Stimulated activated CD4-positive, alpha-beta T cell treated with anti-CD3 and anti-CD28 coated beads, Interleukin-4, amount 100 ng/mL, for 24 hours (primary cell): ENCODE measurements around the gene SLAMF1.
"Not testable (repeated sequence)": the region's sequence is repeated elsewhere in the genome, so short reads cannot be mapped to it uniquely, and the experiment has no call there.

Experiments used
- DNase-seq: peaks from one replicate; pipeline ENCODE4 v3.0.0-alpha.2; 2020

The SLAMF1 gene

DNA sequence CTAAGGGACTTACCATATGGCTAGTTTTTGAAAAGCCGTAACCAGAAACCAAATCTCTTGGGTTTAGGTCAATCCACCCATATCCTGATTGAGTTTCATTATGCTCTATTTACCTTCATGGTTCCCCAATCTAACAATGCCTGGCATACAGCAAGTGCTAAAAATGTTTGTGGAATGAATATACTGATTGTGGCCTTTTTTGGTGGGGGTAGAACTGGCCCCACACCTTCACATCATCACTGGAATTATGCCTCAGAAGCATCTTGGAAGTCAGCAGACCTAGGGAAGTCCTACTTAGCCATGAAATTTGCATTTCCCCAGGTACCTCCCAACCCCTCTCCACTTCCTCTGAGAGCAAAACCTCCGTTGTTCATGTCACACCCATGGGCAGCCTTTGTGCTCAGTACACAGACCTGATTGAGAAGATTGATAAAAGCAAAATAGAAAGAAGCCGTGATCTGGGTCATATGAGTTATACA, 17.8 kb upstream of the SLAMF1 start:
- DNase-seq = peak; percentile 37

DNA sequence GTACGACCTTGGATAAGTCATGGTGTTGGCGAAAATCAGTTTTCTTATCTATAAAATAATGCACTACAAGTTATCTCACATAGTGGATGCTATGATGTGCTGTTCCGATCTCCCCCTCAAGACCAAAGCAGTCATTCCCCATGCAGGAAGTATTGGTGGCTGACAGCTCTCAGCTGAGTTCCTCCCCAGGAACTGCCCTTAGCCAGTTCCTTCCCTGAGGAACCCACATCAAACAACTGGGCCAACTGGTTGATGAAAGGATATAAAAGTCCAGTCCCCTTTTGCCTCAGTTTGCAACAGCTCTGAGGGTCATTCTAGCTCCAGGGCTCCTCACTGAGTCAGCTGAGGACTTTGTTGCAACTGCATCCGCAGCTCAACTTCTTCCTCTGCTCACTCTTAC, 16.1 kb upstream of the SLAMF1 start:
- DNase-seq = no peak

DNA sequence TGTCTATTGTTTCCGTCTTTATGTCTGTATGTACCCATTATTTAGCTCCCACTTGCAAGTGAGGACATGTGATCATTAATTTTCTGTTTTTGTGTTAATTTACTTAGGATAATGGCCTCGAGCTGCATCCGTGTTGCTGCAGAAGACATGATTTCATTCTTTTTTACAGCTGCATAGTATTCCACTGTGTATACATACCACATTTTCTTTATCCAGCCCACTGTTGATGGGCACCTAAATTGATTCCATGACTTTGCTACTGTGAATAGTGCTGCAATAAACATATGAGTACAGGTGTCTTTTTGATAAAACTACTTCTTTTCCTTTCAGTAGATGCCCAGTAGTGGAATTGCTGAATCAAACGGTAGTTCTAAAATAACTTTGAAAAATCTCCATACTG, 12.7 kb upstream of the SLAMF1 start:
- no peak for DNase-seq

DNA sequence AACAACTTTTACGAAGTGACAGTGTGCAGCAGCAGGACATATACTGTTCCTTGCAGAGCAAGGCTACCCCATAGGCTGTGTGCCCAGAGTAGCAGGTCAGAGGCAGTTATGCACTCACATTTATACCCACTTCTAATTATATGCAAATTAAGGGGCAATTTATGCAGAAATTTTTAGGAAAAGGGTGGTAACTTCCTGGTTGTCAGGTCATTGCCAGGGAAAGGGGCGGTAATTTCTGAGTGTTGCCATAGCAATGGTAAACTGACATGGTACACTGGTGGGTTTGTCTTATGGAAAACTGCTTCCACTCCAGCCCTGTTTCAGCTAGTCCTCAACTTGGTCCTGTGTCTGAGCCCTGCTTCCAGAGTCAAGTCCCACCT, 12.0 kb upstream of the SLAMF1 start:
- no peak for DNase-seq

DNA sequence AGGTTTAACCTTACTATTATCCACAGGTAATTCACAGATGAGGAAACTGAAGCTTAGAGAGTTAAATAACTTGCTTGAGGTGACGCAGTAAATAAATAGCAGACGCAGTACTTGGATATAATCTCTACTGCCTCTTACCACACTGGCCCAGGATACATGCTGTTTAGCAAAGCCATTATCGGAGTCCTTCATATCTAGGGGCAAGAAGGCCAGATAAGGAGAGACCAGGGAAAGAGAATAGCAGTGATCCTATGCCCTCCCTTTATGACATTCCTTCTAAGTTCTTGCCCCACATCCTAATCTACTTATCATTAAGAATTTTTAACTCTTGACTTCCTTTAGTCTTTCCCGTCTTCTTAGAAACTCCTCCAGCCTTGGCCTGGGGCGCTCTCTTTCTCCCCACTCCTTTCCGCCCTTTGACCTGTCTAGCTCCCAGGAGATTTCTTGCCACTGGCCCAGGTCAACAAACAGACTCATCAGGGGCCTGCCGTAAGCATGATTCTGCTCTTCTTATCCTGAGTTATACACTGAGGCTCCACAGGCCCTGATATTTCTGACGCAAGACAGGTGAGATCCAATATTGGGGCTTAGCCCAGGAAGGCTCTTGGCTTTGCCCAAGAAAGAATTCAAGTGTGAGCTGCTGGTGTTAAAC, 11.4 kb upstream of the SLAMF1 start:
- no peak for DNase-seq

DNA sequence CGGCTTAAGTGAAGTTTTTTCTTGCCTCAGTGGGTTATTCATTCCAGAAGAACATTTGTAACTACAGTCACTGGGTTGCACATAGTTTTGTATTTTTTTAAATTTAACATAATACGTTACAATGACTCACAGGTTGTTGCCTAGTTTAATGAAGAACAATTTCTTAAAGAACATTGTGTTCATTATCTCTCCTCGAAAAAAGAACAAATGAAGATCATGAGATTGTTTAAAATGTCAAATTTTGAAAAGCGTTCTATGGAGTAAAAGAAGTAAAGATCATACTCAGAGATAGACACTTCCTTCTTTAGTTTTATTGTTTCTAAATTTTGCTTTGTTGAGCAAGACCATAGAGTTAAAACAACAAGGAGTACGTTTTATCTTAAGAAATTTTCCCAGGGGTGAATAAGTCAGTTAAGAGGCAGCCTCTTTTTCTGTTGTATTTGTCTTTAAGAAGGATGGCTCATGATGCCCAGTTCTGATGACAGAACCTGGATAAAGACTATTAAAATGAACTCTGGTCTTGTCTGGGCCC, 10.5 kb upstream of the SLAMF1 start:
- no peak for DNase-seq

DNA sequence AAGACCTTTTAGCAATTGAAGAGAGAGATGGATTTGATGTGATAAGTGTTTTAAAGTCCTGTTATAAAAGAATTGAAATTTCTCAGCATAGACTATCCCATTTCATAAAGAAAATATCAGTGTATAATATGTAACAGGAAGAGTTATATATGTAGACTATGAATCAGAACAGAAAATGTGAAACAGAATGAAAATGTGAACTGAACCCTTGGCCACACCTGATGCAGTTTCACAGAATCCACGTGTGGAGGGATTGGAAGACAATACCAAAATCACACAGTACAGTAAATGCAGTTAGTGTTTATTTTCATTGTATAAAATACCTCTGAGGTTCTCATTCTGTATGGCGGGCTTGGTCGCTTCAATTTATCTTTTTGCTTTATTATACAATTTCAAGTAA, 9.9 kb upstream of the SLAMF1 start:
- no peak for DNase-seq

DNA sequence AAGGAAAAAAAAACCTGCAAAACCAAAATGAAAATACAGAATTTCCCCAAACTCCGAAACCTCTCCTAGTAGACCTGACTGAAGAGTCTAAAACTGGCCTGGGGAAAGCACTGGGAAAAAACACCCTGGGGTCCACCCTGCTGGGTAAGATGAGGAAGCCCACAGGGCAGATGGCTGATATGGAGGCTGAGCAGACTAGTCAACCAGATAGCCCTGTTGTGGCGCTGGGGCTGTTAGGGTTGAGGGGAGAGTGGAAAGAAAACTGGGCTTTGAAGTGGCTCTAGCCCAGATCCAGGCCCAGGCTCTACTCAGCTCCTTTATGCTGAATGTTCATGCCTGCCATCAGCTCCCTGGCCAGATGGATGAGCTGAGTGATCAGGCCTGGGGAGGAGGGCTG, 6.8 kb upstream of the SLAMF1 start:
- no peak for DNase-seq

DNA sequence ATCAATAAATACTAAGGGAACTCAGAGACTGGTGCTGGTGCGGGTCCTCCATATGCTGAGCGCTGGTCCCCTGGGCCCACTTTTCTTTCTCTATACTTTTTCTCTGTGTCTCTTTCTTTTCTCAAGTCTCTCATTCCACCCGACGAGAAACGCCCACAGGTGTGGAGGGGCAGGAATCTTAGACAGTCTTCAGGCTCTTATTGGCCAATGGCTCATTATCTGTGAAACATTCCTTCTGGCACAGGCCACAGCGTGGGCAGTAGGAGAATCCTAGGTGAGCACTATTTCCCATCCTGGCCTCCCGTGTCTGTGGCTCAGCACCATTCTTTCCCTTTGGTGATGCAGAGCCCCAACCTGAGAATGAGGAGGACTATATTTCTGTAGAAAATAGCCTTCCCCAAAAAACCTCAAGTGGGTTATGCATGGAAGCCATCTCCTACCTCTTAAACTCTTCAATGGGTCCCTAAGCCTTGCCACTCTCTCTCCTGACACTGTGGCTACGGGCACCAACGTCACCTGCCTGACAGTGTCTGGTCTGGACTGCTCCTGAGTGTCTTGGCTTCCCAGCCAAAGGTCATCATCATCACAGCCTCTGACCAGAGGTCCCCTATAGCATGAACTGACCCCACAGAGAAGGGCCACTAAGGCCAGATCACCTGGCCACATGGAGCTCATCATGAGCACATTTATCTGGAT, 6.2 kb upstream of the SLAMF1 start:
- DNase-seq = no peak

DNA sequence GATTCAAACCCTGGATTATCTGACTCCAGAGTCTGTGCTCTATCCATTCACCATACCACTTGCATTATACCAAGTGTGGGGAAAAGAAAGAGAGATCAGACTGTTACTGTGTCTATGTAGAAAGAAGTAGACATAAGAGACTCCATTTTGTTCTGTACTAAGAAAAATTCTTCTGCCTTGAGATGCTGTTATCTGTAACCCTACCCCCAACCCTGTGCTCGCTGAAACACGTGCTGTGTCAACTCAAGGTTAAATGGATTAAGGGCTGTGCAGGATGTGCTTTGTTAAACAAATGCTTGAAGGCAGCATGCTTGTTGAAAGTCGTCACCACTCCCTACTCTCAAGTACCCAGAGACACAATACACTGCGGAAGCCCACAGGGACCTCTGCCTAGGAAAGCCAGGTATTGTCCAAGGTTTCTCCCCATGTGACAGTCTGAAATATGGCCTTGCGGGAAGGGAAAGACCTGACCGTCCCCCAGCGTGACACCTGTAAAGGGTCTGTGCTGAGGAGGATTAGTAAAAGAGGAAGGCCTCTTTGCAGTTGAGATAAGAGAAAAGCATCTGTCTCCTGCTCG, 5.3 kb upstream of the SLAMF1 start:
- DNase-seq = not testable (repeated sequence)

DNA sequence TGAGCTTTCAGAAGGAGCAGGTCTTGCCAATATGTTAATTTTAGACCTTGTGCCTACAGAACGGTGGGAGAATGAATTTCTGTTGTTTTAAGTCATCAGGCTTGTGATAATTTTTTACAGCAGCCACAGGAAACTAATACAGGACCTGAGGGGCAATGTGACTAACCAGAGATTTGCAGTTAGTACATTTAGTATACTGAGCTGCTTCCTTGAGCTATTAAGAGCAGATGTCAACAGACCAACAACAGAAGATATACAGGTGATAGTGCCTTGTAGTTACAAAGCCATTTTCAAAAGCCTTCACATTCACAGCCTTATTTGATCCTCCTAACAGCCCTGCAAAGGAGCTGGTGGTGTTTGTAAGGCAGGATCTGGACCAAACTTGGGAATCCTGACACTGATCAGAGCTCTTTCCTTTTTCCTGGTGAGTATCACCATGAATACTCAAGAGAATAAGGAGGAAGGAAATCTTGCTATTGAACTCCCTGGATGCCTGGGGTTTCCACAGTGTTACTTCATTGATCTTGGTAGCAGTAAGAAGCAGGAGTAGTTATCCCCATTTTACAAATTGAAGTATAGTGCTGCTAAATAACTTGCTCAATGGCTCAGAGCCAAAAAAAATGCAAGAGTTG, 4.7 kb upstream of the SLAMF1 start:
- no peak for DNase-seq

DNA sequence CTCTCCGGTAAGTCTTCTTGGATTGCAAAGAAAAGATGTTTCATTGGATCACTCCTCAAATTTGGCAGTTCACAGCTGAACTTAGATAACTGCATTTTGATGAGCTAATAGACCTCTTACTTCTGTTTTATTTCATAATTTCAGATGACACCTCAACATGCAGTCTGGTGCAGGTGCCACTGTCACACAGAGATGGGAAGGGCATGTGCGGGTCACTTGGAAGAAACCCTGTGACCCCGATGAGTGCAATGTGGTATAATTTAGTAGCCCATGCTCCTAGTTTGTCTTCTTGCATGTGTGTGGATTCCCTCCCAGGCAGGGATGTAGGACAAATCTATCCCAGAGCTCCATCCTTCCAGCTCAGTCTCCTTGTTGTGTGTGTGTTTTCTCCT, 481 bp upstream of the SLAMF1 start:
- no peak for DNase-seq

DNA sequence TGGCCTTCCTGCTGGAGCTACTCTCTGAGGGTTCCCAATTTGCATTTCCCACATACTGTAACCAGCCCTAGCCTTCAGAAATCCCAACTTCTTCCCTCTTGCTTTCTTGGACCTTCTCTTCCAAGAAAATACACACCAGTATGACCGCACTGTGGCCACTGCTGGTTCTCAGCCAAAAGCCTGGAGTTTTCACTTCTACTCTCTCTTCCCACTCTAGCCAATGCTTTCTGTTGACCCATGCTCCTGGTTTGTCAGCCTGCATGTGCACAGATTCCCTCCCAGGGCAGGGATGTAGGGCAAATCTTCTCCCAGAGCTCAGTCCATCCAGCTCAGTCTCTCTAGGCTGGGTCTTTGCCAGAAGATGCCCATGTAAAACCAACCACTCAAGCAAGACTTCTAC, 664 bp downstream of the SLAMF1 start:
- no peak for DNase-seq

DNA sequence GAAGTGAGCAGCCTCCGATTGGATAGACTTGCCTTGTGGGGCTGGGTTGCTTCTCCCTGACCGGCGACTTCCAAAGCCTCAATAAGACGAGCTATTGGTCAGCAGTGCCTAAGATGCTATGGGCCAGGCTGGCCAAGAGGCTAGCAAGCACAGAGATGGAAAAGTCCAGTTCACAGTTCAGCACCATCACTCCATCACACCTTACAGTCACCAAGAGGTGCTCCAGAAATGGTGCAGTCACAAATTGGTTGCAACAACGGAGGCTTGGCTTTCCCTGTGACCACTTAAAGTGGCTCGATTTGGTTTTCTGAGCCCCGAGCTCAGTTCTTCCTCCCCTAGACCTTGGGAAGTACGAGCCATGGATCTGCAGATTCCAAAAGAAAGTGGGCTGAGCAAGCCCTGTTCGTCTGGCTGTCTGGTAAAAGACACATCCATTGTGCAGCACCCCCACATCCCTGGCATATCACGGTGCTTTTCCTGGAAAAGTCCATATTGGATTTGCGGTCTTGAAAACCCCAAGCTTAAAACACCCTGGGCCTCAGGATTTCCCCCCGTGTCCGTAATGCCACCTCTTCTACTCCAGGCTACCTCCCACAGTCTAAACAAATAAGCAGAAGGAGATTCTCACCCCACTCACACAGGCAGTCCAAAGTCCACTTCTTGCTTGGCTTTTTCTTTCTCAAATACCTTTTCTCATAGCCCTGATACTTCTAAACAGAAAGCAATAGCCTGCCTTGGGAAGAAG, 1.3 kb downstream of the SLAMF1 start:
- DNase-seq = no peak

DNA sequence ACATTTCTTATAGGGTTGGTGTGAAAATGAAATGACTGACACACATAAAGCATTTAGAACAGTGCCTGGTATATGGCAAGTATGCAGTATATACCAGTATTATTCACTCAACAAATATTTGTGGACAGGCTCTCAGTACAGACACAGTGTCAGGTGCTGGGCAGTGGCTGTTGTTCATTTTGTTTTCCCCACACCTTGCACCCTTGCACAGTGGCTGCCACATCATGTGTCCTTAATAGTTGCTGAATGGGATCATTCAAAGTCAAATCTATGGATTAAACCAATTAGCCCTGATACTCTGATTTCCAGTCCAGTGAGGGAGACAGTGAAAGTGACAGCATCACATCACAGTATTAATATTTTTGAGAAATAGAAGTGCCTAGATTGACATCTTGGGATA, 2.4 kb downstream of the SLAMF1 start:
- DNase-seq = no peak

DNA sequence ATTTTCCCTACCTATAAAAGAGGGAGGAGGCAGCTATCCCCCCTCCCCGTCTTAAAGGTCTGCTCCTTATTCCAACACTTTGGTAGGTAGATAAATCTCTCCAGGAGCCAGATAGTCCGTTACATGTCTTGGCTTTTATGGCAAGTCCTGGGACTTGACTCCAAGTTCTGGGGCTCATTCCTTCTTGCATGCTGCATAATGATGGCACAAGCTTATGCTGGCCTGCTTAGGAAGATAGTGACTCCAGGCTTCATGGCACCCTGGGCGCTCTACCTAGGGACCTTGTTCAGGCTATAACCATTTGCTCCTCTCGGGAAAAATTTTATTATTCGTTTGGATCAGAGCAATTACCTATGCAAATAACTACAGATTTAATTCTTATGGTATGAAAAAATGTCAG, 3.7 kb downstream of the SLAMF1 start:
- no peak for DNase-seq

DNA sequence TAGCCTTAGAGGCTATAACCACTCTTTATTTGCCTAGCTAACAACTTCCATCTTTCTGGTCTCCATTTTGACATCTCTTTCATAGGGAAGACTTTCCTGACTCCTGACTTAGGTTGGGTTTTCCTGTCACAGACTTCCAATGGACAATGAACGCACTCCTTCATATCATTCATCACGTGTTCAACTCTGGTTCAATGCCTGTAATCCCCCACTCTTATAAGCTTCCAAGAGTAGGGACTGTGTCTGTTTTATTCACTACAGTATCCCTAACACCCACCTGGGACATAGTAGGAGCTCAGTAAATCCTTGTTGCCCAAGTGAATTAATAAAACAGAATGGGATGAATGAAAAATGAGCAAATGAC, 4.6 kb downstream of the SLAMF1 start:
- no peak for DNase-seq

DNA sequence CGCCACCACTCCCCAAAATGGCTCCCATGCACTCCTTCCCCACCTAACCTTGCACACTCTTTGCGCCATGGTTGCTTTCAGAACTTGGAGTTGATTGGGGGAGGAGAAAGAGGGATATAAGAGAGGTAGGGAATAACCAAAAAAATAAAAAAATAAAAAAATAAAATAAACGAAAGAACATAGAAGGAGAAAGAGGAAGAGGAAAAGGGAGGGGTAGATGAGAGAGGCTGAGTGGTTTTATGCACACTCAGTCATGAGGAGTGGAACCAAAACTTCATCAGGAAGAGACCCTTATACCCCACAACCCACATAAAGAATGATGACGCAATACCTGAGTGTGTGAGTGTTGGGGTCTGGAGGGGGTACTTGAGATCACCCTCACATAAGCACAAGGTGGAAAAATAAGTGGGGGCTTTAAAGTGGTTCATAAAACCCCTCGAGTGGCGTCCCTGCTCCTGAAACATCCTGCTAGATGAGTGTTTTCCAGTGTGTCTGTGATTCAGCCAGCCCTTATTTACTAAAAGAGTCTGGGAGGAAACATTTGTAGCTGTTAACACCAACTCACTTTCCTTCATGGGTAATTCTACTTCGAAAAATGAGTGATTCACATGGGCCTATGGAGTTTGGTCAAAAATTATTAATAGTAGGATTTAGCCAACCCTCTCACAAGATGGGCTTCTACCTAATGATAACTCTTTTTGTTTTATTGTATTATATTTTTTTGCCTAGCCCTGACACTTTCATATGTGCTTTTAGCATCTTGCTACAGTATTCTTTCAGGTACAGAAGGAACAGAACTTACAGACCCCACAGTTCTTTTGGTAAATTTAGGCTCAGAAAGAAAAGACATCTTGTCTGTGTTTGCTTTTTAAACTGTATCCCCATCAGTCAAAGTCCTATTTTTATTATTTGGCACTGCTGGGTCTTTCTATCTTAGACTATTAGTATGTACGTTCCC, 5.2 kb downstream of the SLAMF1 start:
- no peak for DNase-seq

DNA sequence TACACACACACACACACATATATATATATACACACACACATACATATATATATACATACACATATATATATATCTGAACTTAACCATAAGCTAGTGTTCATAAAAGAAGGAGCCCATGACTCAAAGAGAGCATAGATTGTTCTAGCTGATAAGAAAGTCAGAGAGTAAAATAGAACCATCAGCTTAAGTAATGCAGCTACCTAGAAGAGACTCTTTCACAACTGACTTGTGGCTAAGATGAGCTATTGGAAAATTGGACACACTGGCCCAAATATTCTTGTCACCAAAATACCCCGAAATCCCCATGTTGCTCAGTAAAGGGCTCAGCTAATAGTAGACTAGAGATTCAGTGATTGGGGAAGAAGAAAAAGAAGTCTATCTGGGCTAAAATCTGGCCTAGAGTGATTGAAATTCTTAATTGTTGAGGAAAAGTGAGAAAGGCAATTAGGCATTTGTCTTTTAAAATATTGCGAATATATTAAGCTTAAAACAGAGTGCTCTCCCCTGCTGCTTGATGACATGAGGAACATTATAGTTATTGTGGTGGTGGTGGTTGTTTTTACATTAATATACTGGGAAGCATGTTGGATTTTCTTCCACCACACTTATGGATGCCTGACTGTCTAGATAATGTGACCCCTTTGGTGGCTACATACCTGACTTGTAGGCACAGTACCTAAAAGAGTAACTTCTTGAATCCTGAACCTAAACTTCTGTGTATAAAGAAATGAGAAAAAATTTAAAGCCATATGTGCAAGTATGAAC, 6.3 kb downstream of the SLAMF1 start:
- no peak for DNase-seq

DNA sequence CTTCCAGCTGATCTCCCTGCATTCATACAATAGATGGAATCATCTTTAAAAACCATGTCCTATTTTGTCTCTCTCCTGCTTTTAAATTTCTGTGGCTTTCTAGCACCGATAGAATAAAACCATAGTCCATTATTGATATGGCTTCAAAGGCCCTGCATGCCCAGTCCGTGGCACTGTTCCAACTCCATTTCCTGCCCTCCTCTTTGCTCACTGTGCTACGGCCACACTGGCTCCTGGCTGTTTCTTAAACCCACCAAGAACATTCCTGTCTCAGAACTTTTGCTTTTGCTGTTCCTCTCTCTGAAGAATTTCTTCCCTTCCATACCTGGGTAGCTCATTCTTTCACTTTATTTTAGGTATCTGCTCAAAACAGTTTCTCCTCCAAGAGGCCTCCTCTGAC, 7.2 kb downstream of the SLAMF1 start:
- DNase-seq = no peak

DNA sequence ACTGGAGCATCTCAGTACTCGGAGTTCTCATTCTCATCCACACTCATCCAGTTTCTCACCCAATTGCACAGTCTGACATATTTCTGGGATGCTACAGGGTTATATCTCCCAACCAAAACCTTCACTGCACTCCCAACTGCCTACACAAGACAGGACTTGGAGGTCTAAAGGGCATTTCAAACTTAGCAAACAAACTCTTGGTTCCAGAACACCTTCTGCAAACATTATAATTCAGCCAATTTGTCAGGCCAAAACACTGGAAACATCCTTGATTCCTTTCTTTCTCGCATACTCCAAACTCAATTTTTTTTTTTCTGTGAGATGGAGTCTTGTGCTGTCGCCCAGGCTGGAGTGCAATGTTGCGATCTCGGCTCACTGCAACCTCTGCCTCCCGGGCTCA, 7.9 kb downstream of the SLAMF1 start:
- no peak for DNase-seq
